Measurements from ENCODE around the gene CMTM4.
"Not testable (repeated sequence)": the region's sequence is repeated elsewhere in the genome, so short reads cannot be mapped to it uniquely, and the experiment has no call there.

CMTM4 gene

DNA sequence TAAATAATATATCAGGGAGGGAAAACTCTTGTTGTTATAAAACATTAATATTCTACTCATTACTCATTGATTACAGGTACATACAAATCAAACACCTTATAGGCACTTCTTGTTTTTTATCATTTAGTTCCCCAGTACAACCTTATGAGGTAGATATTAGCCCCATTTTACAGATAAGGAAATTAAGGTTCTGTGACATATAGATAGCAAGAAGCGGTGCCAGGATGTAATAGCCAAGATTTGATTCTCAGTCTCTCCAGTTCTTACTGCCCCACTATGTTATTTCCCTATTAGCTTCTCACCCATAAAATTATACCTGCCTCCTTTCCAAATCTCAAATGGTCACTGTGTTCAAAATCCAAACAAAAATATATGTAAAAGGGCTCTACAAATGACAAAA lies 55.2 kb downstream of the CMTM4 start:
- DNase-seq (ENCODE audit: low read depth): no peak

DNA sequence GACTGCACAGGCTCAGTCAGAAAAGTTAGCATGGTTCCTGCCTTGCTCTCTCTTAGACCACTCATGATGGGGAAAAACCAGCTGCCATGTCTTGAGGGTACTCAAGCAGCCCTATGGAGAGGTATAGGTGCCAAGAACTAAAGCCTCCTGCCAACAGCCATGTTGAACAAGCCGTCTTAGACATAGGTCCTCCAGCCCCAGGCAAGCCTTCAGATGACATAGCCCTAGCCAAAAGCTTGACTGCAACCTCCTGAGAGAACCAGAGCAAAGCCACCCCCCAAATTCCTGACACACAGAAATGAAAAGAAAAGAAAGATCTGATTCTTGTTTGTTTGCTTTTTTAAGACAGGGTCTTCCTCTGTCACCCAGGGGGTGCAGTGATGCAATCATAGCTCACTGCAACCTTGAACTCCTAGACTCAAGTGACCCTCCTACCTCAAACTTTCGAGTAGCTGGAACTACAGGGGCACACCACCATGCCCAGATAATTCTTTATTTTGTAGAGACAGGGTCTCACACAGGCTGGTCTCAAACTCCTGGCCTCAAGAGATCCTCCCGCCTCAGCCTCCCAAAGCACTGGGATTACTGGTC lies 55.7 kb downstream of the CMTM4 start:
- no peak for DNase-seq (ENCODE audit: low read depth)

DNA sequence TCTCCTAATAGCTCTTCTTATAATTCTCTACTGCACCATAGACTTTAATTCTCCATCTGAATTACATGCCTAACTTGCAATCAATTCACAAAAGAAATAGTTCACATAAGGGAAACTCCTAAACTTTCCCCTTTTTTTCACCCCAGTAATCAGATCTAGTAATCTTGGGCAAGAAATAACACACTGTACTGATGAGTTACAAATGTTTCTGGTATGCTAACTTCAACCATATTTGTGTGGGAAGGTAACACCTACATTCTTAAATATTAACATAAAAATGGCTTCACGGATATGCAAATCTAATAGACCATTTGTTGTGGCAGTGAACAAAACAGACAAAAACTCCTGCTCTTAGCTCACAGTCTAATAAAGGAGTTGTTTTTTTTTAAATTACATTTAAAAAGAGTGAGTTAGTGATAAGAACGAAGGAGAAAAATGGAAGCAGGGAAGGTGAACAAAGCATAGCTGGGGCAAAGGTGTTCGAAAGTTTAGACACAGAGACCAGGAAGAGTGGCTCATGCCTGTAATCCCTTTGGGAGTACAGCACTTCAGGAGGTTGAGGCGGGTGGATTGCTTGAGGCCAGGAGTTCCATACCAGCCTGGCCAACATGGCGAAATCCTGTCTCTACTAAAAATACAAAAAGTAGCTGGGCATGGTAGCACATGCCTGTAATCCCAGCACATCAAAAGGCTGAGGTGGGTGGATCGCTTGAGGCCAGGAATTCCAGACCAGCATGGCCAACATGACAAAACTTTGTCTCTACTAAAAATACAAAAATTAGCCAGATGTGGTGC lies 57.3 kb downstream of the CMTM4 start:
- no peak for DNase-seq (ENCODE audit: low read depth)

DNA sequence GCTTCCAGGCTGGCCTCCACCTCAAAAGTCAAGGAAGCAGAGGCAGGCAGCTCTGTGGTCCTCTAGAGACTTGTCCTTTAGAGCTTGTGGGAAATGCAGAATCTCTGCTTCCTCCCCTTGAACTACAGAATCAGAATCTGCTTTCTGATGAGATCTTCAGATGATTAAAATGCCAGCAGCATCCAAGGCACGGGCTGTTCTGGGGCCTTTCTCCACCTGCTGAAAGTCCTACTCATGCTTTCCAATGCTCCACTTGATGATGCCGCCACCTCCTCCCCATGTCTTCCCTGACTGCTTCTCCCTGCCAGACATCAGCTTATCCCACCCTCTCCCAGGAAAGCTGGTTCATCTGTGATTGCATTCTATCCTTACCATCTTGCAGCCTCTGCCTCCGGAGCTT lies 58.7 kb downstream of the CMTM4 start:
- DNase-seq (ENCODE audit: low read depth): no peak

DNA sequence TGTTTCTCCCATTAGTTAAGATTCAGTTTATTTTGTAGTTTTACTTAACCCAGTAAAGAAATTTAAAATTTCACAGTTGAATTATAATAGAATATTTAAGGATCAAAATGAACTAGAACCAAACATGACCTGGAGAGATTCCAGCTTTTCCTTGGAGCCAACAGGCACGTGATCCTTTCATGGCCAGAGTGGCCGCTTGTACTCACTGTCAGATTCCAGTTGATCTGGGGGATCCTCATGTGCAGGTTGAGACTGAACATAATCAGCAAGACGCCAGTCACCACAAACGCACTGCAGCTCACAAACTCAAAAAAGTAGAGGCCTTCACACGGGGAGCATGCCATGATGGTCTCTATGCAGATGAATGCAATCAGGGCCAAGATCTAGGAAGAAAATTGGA lies 60.3 kb downstream of the CMTM4 start:
- no peak for DNase-seq (ENCODE audit: low read depth)

DNA sequence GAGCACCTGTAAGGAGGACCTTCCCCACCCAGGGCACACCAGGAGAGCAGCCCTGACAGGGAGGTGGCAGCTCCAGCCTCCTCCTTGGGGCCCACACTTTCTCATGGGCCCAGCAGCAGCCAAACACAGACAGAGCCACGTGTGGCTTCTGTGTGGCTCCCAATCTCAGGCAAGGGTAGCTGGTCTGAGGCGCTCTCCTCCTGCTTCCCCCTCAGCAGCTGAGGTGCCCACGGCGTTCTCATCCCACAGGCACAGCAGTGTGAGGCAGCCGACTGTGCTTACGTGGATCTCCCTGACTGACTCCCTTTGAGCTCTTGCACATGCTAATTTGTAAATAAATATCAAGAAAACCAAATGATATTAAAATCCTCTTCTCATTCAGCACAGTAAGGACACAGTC lies 61.1 kb downstream of the CMTM4 start:
- no peak for DNase-seq (ENCODE audit: low read depth)

DNA sequence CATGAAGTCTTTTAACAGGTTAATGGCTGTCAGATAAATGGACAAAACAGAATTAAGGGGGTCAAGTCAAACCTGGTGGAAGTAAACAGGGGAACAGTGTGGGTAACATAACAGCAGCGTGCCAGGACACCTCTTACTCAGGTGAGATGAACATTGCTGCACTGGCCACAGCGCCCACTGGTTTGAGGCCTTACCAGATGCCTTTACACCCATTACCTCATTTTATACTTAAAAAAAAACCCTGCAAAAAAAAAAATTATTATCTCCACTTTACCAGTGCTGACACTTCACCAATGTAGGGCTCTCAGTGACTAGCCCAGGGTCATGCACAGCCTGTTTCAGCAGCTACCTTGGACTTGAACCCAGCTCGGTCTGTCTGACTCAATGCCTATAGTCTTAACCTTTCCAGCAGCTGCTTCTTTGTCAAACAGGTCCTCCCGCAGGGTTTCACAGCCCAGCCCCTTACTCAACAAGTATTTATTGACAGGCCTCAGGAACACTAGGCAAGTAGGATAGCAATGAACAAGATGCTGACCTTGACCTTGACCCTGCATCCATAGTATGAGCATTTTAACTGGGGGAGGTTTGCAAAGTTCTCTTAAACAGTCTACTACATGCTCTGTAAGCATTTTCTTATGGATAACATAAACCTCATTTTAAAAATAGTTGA lies 61.9 kb downstream of the CMTM4 start:
- DNase-seq (ENCODE audit: low read depth): no peak

DNA sequence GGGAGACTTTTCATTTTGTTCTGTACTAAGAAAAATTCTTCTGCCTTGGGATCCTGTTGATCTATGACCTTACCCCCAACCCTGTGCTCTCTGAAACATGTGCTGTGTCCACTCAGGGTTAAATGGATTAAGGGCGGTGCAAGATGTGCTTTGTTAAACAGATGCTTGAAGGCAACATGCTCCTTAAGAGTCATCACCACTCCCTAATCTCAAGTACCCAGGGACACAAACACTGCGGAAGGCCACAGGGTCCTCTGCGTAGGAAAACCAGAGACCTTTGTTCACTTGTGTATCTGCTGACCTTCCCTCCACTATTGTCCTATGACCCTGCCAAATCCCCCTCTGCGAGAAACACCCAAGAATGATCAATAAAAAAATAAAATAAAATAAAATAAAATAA lies 65.0 kb downstream of the CMTM4 start:
- DNase-seq (ENCODE audit: low read depth): not testable (repeated sequence)

DNA sequence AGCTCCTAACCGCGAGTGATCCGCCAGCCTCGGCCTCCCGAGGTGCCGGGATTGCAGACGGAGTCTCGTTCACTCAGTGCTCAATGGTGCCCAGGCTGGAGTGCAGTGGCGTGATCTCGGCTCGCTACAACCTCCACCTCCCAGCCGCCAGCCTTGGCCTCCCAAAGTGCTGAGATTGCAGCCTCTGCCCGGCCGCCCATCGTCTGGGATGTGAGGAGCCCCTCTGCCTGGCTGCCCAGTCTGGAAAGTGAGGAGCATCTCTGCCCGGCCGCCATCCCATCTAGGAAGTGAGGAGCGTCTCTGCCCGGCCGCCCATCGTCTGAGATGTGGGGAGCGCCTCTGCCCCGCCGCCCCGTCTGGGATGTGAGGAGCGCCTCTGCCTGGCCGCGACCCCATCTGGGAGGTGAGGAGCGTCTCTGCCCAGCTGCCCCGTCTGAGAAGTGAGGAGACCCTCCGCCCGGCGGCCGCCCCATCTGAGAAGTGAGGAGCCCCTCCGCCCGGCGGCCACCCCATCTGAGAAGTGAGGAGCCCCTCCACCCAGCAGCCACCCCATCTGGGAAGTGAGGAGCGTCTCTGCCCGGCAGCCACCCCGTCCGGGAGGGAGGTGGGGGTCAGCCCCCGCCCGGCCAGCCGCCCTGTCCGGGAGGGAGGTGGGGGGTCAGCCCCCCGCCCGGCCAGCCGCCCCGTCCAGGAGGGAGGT lies 65.8 kb downstream of the CMTM4 start:
- DNase-seq (ENCODE audit: low read depth): not testable (repeated sequence)

DNA sequence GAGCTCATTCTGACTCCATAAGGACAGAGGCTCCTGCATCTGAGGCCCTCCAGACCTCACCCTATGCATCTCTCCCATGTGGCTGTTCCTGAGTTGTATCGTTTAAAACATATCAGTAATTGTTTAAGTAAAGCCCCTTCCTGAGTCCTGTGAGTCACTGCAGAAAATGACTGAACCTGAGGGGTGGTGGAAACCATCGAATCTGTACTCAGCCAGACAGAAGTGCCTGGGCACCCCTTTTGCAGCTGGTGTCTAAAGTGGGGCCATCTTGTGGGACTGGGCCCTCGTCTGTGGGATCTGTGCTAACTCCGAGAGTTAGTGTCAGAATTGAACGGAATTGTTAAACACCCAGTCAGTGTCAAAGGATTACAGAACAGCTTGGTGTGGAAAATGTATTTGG lies 66.7 kb downstream of the CMTM4 start:
- no peak for DNase-seq (ENCODE audit: low read depth)

DNA sequence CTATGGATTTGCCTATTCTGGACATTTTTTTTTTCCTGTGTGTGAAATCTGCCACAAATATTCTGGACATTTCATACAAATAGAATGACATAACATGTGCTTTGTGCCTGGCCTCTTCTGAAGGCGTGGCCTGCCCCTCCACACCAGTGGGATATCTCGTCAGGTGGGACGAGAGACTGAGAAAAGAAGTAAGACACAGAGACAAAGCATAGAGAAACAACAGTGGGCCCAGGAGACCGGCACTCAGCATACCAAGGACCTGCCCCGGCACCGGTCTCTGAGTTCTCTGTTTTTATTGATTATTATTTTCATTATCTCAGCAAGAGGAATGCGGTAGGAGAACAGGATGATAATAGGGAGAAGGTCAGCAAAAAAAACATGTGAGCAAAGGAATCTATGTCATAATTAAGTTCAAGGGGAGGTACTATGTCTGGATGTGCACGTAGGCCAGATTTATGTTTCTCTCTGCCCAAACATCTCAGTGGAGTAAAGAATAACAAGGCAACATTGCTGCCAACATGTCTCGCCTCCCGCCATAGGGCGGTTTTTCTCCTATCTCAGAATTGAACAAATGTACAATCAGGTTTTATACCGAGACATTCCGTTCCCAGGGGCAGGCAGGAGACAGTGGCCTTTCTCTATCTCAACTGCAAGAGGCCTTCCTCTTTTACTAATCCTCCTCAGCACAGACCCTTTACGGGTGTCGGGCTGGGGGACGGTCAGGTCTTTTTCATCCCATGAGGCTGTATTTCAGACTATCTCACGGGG lies 68.7 kb downstream of the CMTM4 start:
- not testable (repeated sequence) for DNase-seq (ENCODE audit: low read depth)

DNA sequence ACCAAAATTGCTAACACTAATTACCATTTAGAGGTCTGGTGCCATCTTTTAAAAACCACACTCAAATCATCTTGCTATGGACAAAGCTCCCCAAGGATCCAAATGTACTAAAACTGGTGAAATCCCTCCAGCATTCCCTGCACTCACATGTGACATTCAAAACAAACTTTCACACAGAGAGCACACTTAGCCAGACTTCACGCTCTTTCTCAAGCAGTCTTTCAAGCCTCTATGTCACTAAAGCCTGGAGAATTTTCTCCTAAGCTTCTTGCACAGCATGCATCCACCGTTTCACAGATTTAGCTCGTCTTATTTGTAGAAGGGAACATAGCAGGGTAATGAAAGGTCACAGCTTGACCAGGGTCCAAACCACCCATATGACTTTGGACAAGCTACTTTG lies 72.8 kb downstream of the CMTM4 start:
- DNase-seq (ENCODE audit: low read depth): no peak

DNA sequence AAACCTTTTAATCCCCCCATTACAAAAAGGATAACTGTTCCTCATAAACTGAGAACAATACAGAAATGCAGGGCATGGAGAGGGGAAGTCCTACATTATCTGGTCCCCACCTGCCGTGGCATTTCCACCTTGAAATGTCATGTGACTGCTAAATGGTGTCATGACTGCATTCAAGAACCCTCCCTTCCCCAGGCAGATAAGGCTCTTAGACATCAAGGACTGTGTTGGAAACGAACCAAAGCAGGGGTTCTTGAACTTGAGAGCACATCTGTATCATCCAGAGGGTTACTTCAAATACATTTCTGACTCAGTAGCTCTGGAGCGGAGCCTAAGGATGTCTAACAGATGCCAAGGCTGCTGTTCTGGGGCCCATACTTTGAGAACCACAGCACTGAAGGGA lies 73.7 kb downstream of the CMTM4 start:
- DNase-seq (ENCODE audit: low read depth): no peak

DNA sequence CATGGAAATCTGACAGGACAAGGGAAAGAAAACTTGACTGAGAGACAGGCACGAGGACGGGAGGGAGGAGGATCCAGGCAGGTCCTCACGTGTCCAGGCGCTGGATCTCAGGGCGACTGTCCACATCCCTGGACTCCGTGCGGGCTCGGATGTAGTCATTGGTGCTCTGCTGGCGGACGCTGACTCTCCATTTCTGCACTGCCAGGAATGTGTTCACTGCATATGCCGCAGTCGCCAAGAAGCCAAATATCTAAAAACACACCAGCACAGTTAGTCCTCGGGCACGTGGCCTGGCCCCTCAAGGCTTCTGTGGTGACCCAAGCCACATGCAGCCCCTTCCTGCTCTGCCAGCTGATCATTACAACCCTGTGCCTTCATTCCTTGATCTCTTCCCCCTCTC lies 74.6 kb downstream of the CMTM4 start:
- DNase-seq (ENCODE audit: low read depth): no peak

DNA sequence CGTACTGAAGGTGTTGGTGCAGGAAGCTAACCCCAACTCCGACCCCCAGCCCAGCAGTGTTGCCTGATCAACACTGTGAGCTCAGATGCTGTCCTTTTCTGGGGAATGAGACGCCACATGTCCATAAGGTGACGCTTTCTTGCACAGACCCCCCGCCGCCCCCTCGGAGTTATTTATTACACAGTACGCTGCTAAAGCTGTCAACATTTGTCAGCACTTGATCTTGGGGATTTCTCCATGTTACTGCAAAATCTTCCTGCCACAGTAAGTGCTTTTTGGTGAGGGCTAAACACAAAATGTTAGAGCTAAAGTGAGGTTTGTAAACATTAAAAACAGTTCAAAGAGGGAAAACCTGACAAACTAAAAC lies 76.1 kb downstream of the CMTM4 start:
- no peak for DNase-seq (ENCODE audit: low read depth)

DNA sequence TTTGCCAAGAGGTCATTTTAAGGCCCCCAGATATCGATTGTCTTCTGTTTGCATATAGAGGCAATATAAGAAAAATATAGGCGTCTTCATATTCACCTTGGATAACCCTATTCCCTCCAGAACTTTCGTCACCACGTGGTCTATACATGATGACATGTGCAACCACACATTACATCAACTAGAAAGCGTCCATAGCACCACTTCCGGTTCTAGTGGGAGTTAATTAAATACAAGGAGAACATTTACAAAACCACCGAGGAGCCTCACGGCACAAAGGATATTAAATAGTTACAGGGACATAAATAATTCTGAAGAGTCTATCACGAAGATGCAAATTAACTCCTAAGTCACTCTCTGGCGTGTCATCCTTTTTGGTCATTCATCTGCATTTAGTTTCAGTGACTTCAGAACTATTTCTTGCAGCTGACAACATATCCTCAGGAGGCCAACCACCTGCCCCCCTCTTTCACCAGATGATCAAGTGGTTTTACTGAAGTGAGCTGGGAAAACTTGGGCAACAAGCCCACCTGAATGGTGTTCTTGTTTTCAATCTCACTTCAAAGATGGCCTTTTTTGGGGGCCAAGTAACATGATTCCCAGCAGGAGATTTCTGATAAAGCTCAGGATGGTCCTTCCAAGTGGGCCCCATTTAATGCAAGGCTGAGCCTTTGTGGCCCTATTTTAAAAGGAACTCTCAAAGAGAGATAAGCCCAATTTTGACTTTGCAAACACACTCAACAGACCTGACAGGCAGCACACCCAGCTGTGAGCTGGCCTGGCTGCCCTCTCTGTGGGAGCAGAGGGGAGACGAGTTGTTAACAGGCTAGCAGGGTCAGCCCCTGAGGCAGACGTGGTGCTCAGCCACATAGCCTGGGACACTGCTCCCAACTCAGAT lies 76.8 kb downstream of the CMTM4 start:
- no peak for DNase-seq (ENCODE audit: low read depth)

DNA sequence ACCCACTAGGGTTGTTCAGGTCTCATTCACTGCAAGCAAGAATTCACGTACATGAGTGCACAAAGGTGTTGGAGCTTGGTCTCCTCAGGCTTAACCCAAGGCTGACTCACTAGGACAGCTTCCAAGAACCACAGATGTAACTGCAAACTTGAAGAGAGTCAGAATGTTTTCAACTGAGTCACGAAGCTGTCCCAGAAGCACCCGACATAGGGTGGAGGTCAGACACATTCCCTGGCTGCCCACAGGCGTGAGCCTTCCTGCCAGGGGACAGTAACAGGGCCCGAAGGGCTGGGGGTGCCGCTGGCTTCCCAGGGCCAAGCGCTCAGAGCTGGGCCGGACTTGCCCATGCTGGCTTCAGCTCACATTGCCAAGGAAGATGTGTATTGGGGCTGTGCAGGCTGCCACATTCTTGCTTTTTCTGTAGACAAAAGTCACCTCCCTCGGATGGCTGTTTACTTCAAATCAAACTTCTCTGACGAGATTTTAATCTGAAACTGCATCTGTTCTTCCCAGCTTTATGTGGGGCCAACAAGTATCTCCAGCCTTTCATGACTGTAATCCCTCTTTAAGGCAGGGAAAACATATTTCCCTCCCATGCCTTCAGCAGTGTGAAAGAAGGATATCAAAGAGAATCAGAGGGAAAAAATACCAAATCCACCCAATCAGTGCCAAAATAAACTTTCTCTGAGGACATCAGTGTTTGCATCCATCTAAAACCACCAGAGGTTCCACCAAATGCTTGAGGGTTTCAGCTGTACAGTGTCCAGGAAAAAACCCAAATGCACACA lies 77.8 kb downstream of the CMTM4 start:
- no peak for DNase-seq (ENCODE audit: low read depth)

DNA sequence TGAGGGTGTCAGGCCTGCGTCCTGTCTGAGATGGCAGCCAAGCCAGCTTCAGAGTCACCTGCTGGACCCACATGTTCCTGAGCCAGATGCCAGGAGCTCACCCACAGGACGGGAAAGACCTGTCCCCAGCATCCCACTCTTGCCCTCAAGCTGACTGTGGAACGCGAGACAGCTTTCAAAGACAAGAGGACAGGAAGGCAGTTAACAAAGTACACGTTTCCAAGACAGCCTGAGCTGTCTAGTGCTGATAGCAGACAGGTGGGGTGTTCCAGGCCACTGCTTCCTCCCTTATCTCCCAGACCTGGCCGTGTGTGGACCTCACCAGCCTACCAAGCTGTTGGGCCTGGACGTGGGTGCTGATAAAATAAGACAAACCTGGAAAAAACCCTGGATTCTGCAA lies 78.8 kb downstream of the CMTM4 start:
- DNase-seq (ENCODE audit: low read depth): no peak

DNA sequence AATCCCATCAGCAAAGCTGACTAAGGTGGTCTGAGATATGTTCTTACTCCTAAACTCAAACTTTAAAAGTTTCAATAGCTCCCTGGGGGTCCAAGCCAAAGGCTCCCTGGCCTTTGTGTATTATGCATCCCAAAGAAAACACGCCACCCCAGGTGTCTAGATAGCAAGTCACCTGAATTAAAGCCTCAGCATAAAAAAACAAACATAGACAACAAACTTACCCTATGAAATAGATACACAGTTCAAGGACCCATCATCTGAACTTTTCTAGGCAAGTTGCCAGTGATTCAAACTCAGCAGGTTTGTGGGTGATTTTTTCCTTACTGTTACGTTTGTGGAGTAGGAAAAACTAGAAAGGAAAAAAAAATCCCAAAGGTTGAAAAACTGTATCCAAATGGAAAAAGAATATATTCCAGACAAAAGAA lies 79.5 kb downstream of the CMTM4 start:
- no peak for DNase-seq (ENCODE audit: low read depth)

DNA sequence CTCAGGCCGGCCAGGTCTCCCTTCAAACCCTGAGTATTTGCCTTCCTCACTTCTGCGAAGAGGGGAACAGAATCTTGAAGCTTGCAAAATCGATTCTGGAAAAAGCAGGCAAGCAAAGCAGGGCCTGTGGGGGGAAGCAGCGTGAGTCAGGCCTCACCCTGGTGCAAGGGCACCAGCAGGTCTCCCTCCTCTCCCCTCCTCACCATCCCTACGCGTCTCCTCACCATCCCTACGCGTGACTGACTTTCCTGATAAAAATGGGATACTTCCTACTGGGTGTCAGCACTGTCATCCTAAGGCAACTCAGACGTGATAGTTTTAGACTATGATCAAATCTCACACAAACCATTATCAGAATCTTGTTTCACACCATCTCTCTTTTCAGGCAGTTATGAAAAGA lies 80.0 kb downstream of the CMTM4 start:
- DNase-seq (ENCODE audit: low read depth): no peak
